HG02943 (cell line): Measurements from ENCODE around the gene XKR3.
"Not testable (repeated sequence)": the region's sequence is repeated elsewhere in the genome, so short reads cannot be mapped to it uniquely, and the experiment has no call there.

Experiments used
- ATAC-seq: cut with Tn5 transposase; IDR thresholded peaks from one replicate; pipeline ENCODE4 v1.9.1; 2021; ENCODE audit warnings: mild to moderate bottlenecking, low read depth, moderate library complexity; ENCODE audit not compliant: unreplicated experiment

XKR3 gene

GRCh38 chr22:16807109-16807508, 18.1 kb downstream of the XKR3 start:
- ATAC-seq: no peak

GRCh38 chr22:16806401-16806800, 18.8 kb downstream of the XKR3 start:
- no peak for ATAC-seq

- no peak for ATAC-seq
These were observed 20.3 kb downstream of the XKR3 start for GRCh38 chr22:16804882-16805281.

GRCh38 chr22:16803255-16803917, 21.8 kb downstream of the XKR3 start:
- ATAC-seq: no peak

GRCh38 chr22:16801571-16801970, 23.6 kb downstream of the XKR3 start:
- no peak for ATAC-seq

GRCh38 chr22:16801088-16801487, 24.1 kb downstream of the XKR3 start:
- ATAC-seq: no peak

GRCh38 chr22:16800358-16800757, 24.9 kb downstream of the XKR3 start:
- ATAC-seq: no peak

GRCh38 chr22:16795504-16795903, 29.7 kb downstream of the XKR3 start:
- ATAC-seq: not testable (repeated sequence)

GRCh38 chr22:16793831-16794230, 31.4 kb downstream of the XKR3 start:
- ATAC-seq: no peak

- no peak for ATAC-seq
These were observed 35.2 kb downstream of the XKR3 start for GRCh38 chr22:16789860-16790493.

GRCh38 chr22:16783930-16784354, 41.3 kb downstream of the XKR3 start:
- no peak for ATAC-seq

GRCh38 chr22:16783453-16783852, 41.8 kb downstream of the XKR3 start:
- ATAC-seq: no peak

GRCh38 chr22:16781764-16782329, 43.4 kb downstream of the XKR3 start:
- ATAC-seq: no peak

GRCh38 chr22:16781074-16781763, 44.0 kb downstream of the XKR3 start:
- no peak for ATAC-seq

- ATAC-seq: no peak
These were observed 47.8 kb downstream of the XKR3 start for GRCh38 chr22:16777284-16777924.

GRCh38 chr22:16776080-16776479, 49.1 kb downstream of the XKR3 start:
- ATAC-seq: no peak

- ATAC-seq: no peak
These were observed 50.2 kb downstream of the XKR3 start for GRCh38 chr22:16774911-16775500.

- ATAC-seq: not testable (repeated sequence)
These were observed 53.6 kb downstream of the XKR3 start for GRCh38 chr22:16771569-16771968.

- ATAC-seq: not testable (repeated sequence)
These were observed 57.3 kb downstream of the XKR3 start for GRCh38 chr22:16767927-16768326.

GRCh38 chr22:16762224-16762623, 63.0 kb downstream of the XKR3 start:
- not testable (repeated sequence) for ATAC-seq
